Measurements from ENCODE around the gene ARSA.

ARSA gene

GRCh38 chr22:50604256-50605001, 23.5 kb downstream of the ARSA start:
- DNase-seq (ENCODE audit: low spot score) = no peak

GRCh38 chr22:50603511-50604255, 24.3 kb downstream of the ARSA start:
- DNase-seq (ENCODE audit: low spot score) = no peak

GRCh38 chr22:50602338-50602700, 25.6 kb downstream of the ARSA start:
- DNase-seq (ENCODE audit: low spot score) = no peak

GRCh38 chr22:50601669-50602337, 26.1 kb downstream of the ARSA start:
- no peak for DNase-seq (ENCODE audit: low spot score)

GRCh38 chr22:50600967-50601668, 26.8 kb downstream of the ARSA start:
- DNase-seq (ENCODE audit: low spot score) = no peak

GRCh38 chr22:50600538-50600937, 27.4 kb downstream of the ARSA start, which contains the start of gene MAPK8IP2:
TSS of gene MAPK8IP2 (plus strand) at chr22:50600793. CDS start at chr22:50600819, 26 bp downstream.
- no peak for DNase-seq (ENCODE audit: low spot score)

- no peak for DNase-seq (ENCODE audit: low spot score)
Measured at GRCh38 chr22:50599816-50600455, 28.0 kb downstream of the ARSA start.

- DNase-seq (ENCODE audit: low spot score) = no peak
Measured at GRCh38 chr22:50597097-50597496, 30.9 kb downstream of the ARSA start.

- no peak for DNase-seq (ENCODE audit: low spot score)
Measured at GRCh38 chr22:50595189-50595588, 32.8 kb downstream of the ARSA start.

GRCh38 chr22:50587407-50587806, 40.5 kb downstream of the ARSA start:
- DNase-seq (ENCODE audit: low spot score) = no peak

GRCh38 chr22:50586416-50586815, 41.5 kb downstream of the ARSA start:
- DNase-seq (ENCODE audit: low spot score) = no peak

GRCh38 chr22:50585781-50586180, 42.2 kb downstream of the ARSA start:
- DNase-seq (ENCODE audit: low spot score) = no peak

- no peak for DNase-seq (ENCODE audit: low spot score)
Measured at GRCh38 chr22:50585238-50585637, 42.7 kb downstream of the ARSA start.

GRCh38 chr22:50584106-50585096, 43.6 kb downstream of the ARSA start:
- no peak for DNase-seq (ENCODE audit: low spot score)

- peak; percentile 20 for DNase-seq (ENCODE audit: low spot score)
Measured at GRCh38 chr22:50583294-50583861, 44.6 kb downstream of the ARSA start.

GRCh38 chr22:50582493-50583293, 45.3 kb downstream of the ARSA start, which contains the start of gene CHKB:
TSS of gene CHKB (minus strand) at chr22:50582849. CDS start at chr22:50582781, 68 bp downstream.
- DNase-seq (ENCODE audit: low spot score) = peak; percentile 98

- DNase-seq (ENCODE audit: low spot score) = no peak
Measured at GRCh38 chr22:50581950-50582492, 45.9 kb downstream of the ARSA start.

GRCh38 chr22:50581031-50581949, 46.7 kb downstream of the ARSA start:
- DNase-seq (ENCODE audit: low spot score) = no peak

Measured in pons (tissue), 1 donor.